Testis (tissue), 2 donors: Measurements from ENCODE around the gene CCNY.

Source experiments
- CTCF ChIP-seq, 3 experiments: fragments of 450-650 bp in 2 of 3; fragments of 200-600 bp in 1 of 3; sonication (generic) in 1 of 3; IDR thresholded peaks; one replicate each; pipeline ENCODE4 v1.5.1; 2016 to 2019; ENCODE audit warnings: antibody characterized with exemption in 3 of 3, mild to moderate bottlenecking in 2 of 3, moderate library complexity in 1 of 3
- POLR2A ChIP-seq: fragments of 450-650 bp; IDR thresholded peaks from one replicate; pipeline ENCODE4 v1.6.1; 2017; ENCODE audit warnings: antibody characterized with exemption, mild to moderate bottlenecking, moderate library complexity

- no peak for TF ChIP-seq CTCF (IDR thresholded peaks at IDR 0.05)
- no peak for TF ChIP-seq POLR2A
Observed at GRCh38 chr10:35365994-35366393, 29.7 kb downstream of the CCNY start.
